Upper lobe of left lung (tissue), 6 donors: ENCODE results near the gene MYO19. TPM values are rescaled to one million over a fixed set of nuclear protein-coding genes. Genes with fewer than 3 reads are reported as not detected.

Experiments
- ATAC-seq, 2 donors: fragments of 200-7000 bp; cut with Tn5 transposase; one replicate each; pipeline ENCODE4 v1.9.1; 2022; ENCODE audit warnings: mild to moderate bottlenecking in 2 of 2, moderate library complexity in 2 of 2; ENCODE audit not compliant: low FRiP score in 2 of 2
- DNase-seq, 2 donors: peaks; one replicate each; pipeline ENCODE4 v3.0.0-alpha.2; 2019 to 2020
- H3K27ac ChIP-seq, 4 donors: fragments of 200-600 bp; sonication (generic); one replicate each; pipeline ENCODE4 v1.5.1; 2016 to 2019
- H3K27me3 ChIP-seq, 4 donors: fragments of 200-600 bp; sonication (generic); one replicate each; pipeline ENCODE4 v1.5.1; 2017 to 2019
- H3K36me3 ChIP-seq, 4 donors: fragments of 200-600 bp; sonication (generic); one replicate each; pipeline ENCODE4 v1.5.1; 2016 to 2019
- H3K4me1 ChIP-seq, 4 donors: fragments of 200-600 bp; sonication (generic); one replicate each; pipeline ENCODE4 v1.5.1; 2018 to 2019
- H3K4me3 ChIP-seq, 4 donors: fragments of 200-600 bp; sonication (generic); one replicate each; pipeline ENCODE4 v1.5.1; 2017 to 2019; ENCODE audit warnings: mild to moderate bottlenecking in 2 of 4, moderate library complexity in 1 of 4
- H3K9me3 ChIP-seq, 4 donors: fragments of 200-600 bp; sonication (generic); one replicate each; pipeline ENCODE4 v1.5.1; 2018 to 2019
- EP300 ChIP-seq, 4 donors: sonication (generic); formaldehyde crosslinking; IDR thresholded peaks; one replicate each; pipeline ENCODE4 v1.5.1; 2017; ENCODE audit warnings: antibody characterized with exemption in 4 of 4, control low read depth in 2 of 4
- POLR2A ChIP-seq, 4 donors: fragments of 450-650 bp; IDR thresholded peaks; one replicate each; pipeline ENCODE4 v1.5.1; 2016 to 2017; ENCODE audit warnings: antibody characterized with exemption in 4 of 4, mild to moderate bottlenecking in 2 of 4
- POLR2AphosphoS5 ChIP-seq, 2 donors: sonication (generic); formaldehyde crosslinking; IDR thresholded peaks; one replicate each; pipeline ENCODE4 v1.5.1; 2017; ENCODE audit warnings: antibody characterized with exemption in 2 of 2
- WGBS, 2 donors: methylation state at CpG; one replicate each; pipeline ENCODE4 v1.1.5; 2017 to 2018; 5-methylcytosine and 5-hydroxymethylcytosine counted together
- total RNA-seq, 6 donors: library from RNA; depleted of rRNA in 4 of 6; stranded (reverse); fragments of >200 nt in 4 of 6; gene quantifications; one replicate each; pipeline versions ENCODE4 v1.1.0 to v1.2.1, GENCODE V29; 2016 to 2021
- TF ChIP-seq, protein P1 (sequence below), 6 experiments: fragments of 450-650 bp in 4 of 6; fragments of 200-600 bp in 2 of 6; sonication (generic) in 2 of 6; IDR thresholded peaks; one replicate each; pipeline ENCODE4 v1.5.1; 2016 to 2019; ENCODE audit warnings: antibody characterized with exemption in 6 of 6
- donor health status: DM: no; HTN: no; CAD: no; lungs with moderate emphysema.
- donor health status: DM: no; HTN: yes; CAD: no; lungs with severe emphysema.

The MYO19 gene
- total RNA-seq, 6 donors from 2014 or later, result 34.8 to 167 (median 49.4) TPM

GRCh38 chr17:36498560-36499300 lies 35.9 kb downstream of the MYO19 start:
- Histone ChIP-seq H3K9me3 (no peaks in the 10 kb centered on the region), H3K27ac (no peak overlapping the region), H3K4me3 (no peak overlapping the region), H3K4me1 (no peaks in the 10 kb centered on the region), H3K36me3 (peaks cover 22 to 72% (median 60%) of the 10 kb centered on the region in 4 donors), H3K27me3 (no peaks in the 10 kb centered on the region)
- DNase-seq (no peak), ATAC-seq (no peak)
- 85 to 86% methylated on average over 7 of the region's 7 CpGs for WGBS, 2 donors
- TF ChIP-seq POLR2A (IDR thresholded peaks at IDR 0.05), result no peak
- TF ChIP-seq EP300 (IDR thresholded peaks at IDR 0.05), result no peak
- TF ChIP-seq, protein P1, sequence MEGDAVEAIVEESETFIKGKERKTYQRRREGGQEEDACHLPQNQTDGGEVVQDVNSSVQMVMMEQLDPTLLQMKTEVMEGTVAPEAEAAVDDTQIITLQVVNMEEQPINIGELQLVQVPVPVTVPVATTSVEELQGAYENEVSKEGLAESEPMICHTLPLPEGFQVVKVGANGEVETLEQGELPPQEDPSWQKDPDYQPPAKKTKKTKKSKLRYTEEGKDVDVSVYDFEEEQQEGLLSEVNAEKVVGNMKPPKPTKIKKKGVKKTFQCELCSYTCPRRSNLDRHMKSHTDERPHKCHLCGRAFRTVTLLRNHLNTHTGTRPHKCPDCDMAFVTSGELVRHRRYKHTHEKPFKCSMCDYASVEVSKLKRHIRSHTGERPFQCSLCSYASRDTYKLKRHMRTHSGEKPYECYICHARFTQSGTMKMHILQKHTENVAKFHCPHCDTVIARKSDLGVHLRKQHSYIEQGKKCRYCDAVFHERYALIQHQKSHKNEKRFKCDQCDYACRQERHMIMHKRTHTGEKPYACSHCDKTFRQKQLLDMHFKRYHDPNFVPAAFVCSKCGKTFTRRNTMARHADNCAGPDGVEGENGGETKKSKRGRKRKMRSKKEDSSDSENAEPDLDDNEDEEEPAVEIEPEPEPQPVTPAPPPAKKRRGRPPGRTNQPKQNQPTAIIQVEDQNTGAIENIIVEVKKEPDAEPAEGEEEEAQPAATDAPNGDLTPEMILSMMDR (IDR thresholded peaks at IDR 0.05), result no peak

GRCh38 chr17:36498155-36498554 lies 36.5 kb downstream of the MYO19 start:
- 89 to 93% methylated on average over 9 of the region's 9 CpGs for WGBS, 2 donors
- TF ChIP-seq POLR2AphosphoS5 (IDR thresholded peaks at IDR 0.05) (no peak), EP300 (IDR thresholded peaks at IDR 0.05) (no peak), POLR2A (IDR thresholded peaks at IDR 0.05) (no peak)
- TF ChIP-seq, protein P1 (IDR thresholded peaks at IDR 0.05), result no peak
- no peak for ATAC-seq

DNA sequence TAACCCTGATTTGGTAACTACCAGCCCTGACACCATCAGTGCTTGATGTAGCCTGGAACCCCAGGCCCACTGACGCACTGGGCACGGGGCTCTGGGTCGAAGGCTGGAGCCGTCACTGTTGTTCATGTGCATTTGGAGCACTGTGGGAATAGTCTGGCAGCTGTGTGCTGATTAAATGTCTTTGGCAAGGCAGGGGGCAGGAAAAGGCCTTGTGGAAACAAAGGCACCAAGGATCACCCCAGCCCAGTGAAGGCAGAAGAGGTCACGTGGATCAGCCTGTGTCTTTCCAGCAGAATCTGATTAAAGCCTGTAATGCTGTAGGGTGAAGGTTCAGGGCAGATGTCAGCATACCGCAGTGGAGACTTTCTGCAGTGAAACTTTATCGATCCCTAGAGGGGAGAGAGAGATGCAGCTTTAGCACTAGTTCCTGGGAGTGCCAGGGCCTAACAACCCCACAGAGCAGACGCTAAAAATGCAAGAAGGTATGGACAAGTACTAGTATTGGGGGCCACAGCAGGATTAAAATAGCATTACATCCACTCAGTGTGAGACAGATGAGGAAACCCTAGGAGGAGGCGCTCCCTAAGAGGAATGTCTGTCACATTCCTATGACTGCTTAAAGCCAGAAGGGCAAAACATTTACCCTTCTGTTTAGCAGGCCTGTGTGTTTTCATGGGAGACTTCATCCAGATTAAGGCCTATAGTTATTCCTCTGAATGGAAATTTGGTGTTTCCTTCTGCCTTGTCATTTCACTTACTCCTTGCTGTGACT lies 38.5 kb downstream of the MYO19 start:
- peaks cover 22 to 88% (median 65%) of the 10 kb centered on the region in 4 donors for H3K36me3 ChIP-seq
- DNase-seq, result no peak

More at GRCh38 chr17:36498155-36498554, 36.5 kb downstream of the MYO19 start:
- DNase-seq, result no peak
- Histone ChIP-seq H3K27ac (no peak overlapping the region), H3K36me3 (peaks cover 22 to 74% (median 60%) of the 10 kb centered on the region in 4 donors), H3K4me1 (no peaks in the 10 kb centered on the region), H3K27me3 (no peaks in the 10 kb centered on the region), H3K4me3 (no peak overlapping the region), H3K9me3 (no peaks in the 10 kb centered on the region)

DNA sequence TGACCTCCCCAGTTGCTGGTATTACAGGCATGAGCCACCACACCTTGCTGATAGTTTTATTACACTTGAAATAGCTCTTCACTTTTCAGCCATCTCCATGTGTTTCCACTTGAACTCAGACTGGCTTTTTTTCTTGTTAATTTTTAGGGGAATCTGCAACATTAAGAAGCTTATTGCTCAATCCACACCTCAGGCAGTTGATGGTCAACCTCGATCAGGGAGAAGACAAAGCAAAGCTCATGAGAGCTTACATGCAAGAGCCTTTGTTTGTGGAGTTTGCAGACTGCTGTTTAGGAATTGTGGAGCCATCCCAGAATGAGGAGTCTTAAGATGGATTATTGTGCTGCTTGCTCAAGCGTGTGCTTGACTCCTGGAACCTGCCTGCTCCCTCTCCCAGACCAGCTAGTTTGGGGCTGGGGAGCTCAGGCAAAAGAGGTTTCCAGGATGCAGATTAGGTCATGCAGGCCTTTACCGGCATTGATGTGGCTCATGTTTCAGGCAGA lies 39.5 kb downstream of the MYO19 start:
- H3K27me3 ChIP-seq, result no peaks in the 10 kb centered on the region
- no peak overlapping the region for H3K27ac ChIP-seq
- H3K9me3 ChIP-seq, result no peaks in the 10 kb centered on the region
- DNase-seq, result no peak
- peaks cover 22 to 85% (median 60%) of the 10 kb centered on the region in 4 donors for H3K36me3 ChIP-seq
- TF ChIP-seq EP300 (IDR thresholded peaks at IDR 0.05) (no peak), POLR2A (IDR thresholded peaks at IDR 0.05) (no peak), POLR2AphosphoS5 (IDR thresholded peaks at IDR 0.05) (no peak)
- TF ChIP-seq, protein P1 (IDR thresholded peaks at IDR 0.05), result no peak
- ATAC-seq, result no peak
- 68 to 74% methylated on average over 3 of the region's 3 CpGs for WGBS, 2 donors
- no peak overlapping the region for H3K4me3 ChIP-seq
- H3K4me1 ChIP-seq, result no peaks in the 10 kb centered on the region

More for the DNA sequence above, 38.5 kb downstream of the MYO19 start:
- WGBS, 2 donors, result 93 to 96% methylated on average over 5 to 9 of the region's 9 CpGs
- H3K9me3 ChIP-seq, result no peaks in the 10 kb centered on the region
- no peak for TF ChIP-seq POLR2A (IDR thresholded peaks at IDR 0.05)
- no peak for TF ChIP-seq EP300 (IDR thresholded peaks at IDR 0.05)
- TF ChIP-seq, protein P1 (IDR thresholded peaks at IDR 0.05), result no peak
- no peak for TF ChIP-seq POLR2AphosphoS5 (IDR thresholded peaks at IDR 0.05)
- no peak overlapping the region for H3K4me3 ChIP-seq
- no peak for ATAC-seq
- no peaks in the 10 kb centered on the region for H3K4me1 ChIP-seq
- no peaks in the 10 kb centered on the region for H3K27me3 ChIP-seq
- H3K27ac ChIP-seq, result no peak overlapping the region
